Upper lobe of left lung (tissue), 4 donors: Measurements from ENCODE around the gene NDUFS1.

ENCODE experiments used
- POLR2A ChIP-seq, 4 donors: fragments of 450-650 bp; IDR thresholded peaks; one replicate each; pipeline ENCODE4 v1.5.1; 2016 to 2017; ENCODE audit warnings: antibody characterized with exemption in 4 of 4, mild to moderate bottlenecking in 2 of 4
- TF ChIP-seq, protein P1 (sequence below), 6 experiments: fragments of 450-650 bp in 4 of 6; fragments of 200-600 bp in 2 of 6; sonication (generic) in 2 of 6; IDR thresholded peaks; one replicate each; pipeline ENCODE4 v1.5.1; 2016 to 2019; ENCODE audit warnings: antibody characterized with exemption in 6 of 6

DNA sequence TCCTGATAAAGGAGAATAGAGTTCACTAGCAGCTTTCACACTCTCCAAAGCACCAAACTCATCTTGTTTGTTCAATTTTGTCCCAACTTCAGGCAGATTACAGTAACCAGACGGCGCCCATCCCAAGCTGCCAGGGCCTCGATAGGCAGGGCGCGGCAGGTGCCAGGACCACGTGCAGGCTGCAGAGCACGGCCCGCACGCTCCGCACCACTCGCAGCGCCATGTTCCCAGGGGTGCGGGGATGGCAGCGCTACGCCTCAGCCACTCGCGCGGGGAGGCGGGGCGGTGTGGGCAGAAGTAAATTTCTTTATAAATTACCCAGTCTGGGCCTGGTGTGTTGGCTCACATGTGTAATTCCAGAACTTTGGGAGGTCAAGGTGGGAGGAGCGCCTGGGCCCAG lies 43.0 kb downstream of the NDUFS1 start:
- TF ChIP-seq, protein P1, sequence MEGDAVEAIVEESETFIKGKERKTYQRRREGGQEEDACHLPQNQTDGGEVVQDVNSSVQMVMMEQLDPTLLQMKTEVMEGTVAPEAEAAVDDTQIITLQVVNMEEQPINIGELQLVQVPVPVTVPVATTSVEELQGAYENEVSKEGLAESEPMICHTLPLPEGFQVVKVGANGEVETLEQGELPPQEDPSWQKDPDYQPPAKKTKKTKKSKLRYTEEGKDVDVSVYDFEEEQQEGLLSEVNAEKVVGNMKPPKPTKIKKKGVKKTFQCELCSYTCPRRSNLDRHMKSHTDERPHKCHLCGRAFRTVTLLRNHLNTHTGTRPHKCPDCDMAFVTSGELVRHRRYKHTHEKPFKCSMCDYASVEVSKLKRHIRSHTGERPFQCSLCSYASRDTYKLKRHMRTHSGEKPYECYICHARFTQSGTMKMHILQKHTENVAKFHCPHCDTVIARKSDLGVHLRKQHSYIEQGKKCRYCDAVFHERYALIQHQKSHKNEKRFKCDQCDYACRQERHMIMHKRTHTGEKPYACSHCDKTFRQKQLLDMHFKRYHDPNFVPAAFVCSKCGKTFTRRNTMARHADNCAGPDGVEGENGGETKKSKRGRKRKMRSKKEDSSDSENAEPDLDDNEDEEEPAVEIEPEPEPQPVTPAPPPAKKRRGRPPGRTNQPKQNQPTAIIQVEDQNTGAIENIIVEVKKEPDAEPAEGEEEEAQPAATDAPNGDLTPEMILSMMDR (IDR thresholded peaks at IDR 0.05) = no peak
- TF ChIP-seq POLR2A (IDR thresholded peaks at IDR 0.05) = no peak
